T-helper 1 cell treated with Interleukin-12 subunit alpha and Interleukin-12 subunit beta and Interleukin-4 antibody, amounts not matched to agents 30 ng/mL and 1 ng/mL, for 36 hours (primary cell): ENCODE data around the gene DBF4B. TPM values are rescaled to one million over a fixed set of nuclear protein-coding genes. Genes with fewer than 3 reads are reported as not detected.

Source experiments
- intact Hi-C: fragments of 100-400 bp; cut with micrococcal nuclease; formaldehyde crosslinking; loops from one replicate; pipeline ENCODE4 v1.15.1; 2024
- total RNA-seq: library from RNA; stranded (reverse); gene quantifications from 2 replicates; pipeline ENCODE4 v1.2.3, GENCODE V29; 2022

DBF4B gene
- total RNA-seq, 1 donor from 2014 or later: 20.0 TPM

DNA sequence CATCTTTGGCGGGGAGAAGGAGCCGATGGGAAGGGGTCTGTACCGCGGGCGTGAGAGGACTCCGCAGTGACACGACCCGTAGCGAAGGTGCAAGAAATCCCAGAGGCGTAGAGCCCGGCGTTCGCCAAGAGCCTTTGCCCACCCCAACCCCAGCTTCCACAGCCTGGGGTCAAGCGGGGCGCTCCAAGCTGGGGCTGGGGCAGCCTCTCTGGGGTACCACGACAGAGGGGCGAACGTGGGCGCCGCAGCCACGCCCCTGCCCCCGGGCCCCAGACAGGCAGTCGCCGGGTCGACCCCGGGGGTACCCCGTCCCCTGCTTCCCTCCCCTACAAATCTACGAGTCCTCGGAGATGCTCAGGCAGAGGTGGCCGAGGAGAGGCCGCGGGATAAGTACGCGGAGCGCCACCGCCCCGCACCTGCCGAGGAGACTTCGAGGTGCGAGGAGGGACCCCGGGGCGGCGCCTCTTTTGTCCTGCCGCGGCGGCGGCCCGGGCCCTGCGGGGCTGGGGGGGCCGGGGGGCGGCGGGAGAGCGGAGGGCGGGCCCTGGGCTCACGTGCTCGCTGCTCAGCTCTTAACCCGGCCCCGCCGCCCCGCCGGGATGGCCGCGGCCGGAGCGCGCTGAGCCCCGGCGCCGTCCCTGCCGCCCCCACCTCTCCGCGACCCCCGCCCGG lies 50.1 kb downstream of the DBF4B start, which contains the start of gene ADAM11:
Gene ADAM11 (plus strand): TSS at position 575 of the 672 bp plus-strand sequence. CDS start 212 bp downstream, outside the sequence.
- intact Hi-C loops: no loop called here

DNA sequence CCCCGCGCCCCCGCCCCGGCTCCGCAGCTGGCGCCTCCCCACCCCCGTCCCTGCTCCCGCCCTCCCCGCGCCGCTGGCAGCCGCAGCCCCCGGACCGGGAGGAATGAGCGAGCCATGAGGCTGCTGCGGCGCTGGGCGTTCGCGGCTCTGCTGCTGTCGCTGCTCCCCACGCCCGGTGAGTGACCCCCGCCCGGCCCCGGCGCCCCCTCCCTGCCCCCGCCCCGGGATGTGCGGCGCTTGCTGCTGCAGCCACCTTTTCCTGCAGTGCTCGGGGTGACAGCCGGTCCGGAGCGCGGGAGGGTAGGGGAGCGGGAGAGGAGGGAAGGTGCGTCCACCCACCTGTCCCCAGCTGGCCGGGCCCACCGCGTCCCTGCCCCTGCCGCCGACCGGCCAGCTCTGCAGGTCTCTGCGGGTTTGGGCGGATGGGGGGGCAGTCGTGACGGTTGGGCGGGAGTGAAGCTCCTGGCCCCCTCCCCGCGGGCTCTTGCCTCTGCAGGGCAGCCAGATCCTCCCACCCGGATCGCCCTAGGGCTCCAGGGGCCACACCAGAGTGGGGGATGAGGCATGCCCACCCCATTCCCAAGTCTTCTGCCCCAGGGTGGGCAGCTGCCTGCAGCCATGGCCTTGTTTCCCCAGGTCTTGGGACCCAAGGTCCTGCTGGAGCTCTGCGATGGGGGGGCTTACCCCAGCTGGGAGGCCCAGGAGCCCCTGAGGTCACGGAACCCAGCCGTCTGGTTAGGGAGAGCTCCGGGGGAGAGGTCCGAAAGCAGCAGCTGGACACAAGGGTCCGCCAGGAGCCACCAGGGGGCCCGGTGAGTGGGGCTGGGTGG lies 50.8 kb downstream of the DBF4B start:
- intact Hi-C loops: no loop called here

DNA sequence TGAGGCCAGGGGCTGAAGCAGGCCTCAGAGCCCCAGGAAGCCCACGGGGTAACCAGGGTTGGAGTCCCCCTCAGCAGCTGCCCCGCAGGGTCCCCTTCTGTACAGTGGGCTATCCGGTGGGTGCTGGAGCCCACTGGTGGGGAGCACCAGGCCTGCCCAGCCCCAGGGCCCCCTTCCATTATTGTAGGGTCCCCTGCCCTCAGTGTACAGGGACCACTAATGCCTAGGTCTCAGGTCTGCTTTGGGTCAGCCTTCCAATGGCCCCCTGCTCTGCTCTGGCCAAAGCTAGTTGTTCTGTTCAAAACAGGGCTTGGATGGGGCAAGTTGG lies 51.4 kb downstream of the DBF4B start:
- intact Hi-C loops: no loop called here

DNA sequence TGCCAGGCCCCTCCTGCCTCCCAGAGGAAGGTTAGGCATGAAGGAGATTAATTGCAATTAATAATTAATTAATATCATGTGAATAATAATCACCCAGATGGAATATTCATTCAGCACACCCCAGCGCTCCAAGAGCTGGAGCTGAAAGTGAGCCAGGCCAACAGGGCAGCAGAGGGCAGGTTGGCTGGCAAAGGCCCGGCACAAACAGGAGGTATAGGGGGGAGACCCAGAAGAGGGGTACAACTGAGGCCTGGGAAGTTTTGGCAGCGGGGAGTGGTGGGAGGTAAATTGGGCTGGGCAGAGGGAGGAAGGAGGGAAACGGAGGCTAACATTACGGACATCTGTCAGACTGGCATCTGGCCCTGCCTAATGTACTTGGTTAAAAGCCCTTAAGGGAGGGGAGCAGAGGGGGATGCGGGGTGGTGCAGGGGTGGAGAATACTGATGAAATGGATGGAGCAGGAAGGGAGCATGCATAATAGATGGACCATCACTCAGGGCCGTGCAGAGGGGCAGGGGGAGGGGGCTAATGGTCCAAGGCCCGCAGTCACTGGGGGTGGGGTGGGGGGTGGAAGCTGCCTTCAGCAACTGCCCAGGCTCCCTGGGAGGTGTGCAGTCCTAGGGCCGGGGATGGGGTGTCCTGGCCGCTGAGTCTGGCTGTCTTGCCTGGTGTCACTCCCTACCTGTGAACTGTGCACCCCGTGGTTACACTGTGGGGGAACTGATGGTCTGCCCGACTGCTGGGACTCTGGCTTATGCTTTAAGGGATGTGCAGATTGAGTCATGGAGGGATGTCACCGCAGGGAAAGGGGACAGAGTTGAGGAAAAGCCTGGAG lies 52.2 kb downstream of the DBF4B start:
- intact Hi-C loops: no loop called here

DNA sequence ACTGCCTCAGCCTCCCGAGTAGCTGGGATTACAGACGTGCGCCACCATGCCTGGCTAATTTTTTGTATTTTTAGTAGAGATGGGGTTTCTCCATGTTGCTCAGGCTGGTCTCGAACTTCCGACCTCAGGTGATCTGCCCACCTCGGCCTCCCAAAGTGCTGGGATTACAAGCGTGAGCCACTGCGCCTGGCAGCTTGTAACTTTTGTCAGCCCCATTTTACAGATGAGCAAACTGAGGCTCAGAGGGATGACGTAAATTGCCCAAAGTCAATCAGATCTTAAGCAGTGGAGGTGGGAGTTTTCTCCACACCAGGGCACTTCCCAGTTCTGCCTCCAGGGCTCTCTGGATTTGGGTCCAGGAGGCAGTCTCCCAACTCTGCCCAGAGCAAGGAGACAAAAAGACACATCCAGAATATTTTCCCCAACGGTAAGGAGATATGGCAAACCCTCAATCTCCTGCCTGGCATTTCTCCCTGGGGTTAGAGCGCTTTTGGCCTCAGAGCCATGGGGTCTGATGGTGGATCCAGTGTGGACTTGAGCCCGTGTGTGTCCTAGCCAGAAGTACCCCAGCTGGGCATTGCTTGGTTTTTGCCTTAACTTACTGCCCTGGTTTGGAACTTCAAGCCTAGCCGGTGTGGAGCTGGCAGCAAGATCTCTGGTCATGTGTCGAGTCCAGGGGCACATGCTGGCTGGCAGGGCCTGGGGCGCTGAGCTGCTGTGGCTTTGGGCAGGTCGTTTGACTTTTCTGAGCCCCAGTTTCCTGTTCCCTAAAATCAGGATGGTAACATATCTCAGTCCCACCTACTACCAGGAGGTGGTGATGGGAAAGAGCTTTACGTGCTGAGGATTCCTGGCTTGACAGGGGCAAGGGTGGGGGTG lies 53.7 kb downstream of the DBF4B start:
- intact Hi-C loops: no loop called here

DNA sequence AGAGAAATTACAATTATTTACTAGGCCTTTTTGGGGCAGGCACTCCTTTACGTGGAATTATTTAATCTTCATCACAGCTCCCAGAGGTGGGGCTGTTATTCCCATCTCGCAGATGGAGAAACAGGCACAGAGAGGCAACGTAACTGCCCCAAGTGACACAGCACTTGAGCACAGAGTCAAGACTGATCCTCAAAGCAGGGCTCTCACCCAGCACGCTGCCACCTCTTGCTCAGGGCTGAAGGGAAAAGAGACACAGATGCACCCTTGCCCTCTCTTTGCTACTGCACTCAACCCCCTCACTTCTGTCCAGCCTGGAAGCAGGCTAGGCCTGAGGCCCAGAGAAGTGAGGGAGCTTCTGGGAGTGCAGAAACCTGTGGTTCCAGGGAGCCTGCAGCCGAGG lies 54.7 kb downstream of the DBF4B start:
- intact Hi-C loops: no loop called here

DNA sequence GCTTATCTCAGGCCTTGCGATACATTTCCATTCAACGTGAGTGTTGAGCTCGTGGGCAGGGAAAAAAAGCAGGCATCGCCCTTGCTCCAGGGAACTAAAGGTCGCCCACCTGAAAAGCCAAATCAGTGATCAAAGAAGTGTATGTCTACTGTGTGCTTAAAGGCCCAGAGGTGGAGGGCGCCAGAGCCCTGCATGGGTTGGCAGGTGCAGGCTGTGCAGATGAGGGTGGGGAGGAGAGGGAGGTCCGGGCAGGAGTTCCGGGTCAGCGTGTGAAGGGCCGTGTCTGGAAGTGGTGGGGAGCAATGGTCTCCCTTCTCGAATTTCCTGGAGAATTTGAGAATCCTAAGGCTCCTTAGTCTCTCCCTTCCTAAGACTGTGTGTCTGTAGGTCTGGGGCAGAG lies 57.5 kb downstream of the DBF4B start:
- intact Hi-C loops: no loop called here

DNA sequence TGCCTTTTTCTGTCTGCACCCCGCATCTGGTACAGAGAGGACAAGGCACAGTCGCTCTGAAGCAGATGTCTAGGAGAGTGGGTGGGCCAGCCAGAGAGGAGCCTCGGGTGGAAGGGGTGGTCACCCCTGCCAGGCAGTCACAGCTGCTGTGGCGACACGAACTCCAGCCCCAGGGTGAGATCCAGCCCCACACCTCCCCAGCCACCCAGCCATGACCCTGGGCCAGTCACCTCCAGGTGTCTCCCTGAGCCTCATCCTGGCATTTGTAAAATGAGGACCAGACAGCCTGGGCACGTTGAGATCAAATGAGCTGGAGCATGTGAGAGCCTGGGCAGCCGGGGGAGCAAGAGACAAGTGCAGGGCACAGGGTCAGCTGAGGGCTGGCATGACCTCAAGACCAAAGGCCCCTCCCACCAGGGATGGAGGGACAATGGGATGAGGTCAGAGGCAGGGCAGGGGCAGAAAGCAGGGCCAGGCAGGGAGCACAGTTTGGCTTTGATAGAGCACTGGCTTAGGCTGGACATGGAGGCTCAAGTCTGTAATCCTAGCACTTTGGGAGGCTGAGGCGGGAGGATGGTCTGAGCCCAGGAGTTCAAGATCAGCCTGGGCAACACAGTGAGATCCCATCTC lies 58.1 kb downstream of the DBF4B start:
- intact Hi-C loops: no loop called here

DNA sequence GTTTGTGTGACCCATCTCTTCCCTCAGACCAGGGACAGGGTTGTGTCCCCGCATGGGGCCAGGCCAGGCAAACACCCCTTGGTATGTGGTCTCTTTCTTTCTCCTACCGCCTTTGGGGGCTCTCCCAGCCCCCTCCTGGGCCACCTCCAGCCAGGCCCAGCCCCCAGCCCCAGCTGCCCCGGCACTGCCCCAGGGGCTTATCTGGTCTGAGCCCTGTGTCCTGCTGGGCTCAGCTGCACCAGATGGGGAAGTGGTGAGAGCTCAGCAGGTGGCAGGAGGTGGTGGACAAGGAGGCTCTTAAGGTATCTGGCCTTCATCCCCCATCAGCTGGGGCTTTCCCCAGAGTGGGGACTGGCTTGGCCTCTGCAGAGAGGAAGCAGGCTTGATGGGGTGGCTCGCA lies 59.0 kb downstream of the DBF4B start:
- intact Hi-C loops: no loop called here

DNA sequence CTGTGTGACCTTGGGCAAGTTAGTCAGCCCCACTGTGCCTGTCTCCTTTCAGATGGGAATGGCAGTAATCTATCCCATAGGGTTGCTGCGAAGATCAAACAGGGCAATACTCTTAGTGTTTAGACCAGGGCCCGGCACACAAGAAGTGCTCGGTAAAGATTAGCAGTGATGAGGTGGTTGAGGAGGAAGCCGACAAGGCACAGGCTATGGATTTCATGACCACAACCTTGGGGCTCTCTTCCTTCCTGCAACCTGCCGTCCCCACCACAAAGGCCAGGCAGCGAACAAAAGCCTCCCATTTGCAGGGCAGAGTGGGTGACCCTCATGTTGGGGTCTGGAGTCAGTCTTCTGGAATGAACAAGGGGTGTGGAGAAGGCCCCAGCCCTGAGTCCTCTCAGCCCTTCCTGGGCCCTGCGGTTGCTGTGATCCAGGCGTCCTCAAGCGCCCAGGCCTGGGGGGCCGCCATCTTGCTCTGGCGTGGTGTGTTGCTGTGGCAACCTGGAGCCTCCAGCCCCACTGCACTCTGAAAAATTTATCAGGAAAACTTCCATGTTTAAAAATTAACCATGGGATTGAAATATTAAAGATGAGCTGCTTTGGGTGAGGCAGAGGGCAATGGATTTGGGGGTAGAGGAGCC lies 60.2 kb downstream of the DBF4B start:
- intact Hi-C loops: no loop called here

DNA sequence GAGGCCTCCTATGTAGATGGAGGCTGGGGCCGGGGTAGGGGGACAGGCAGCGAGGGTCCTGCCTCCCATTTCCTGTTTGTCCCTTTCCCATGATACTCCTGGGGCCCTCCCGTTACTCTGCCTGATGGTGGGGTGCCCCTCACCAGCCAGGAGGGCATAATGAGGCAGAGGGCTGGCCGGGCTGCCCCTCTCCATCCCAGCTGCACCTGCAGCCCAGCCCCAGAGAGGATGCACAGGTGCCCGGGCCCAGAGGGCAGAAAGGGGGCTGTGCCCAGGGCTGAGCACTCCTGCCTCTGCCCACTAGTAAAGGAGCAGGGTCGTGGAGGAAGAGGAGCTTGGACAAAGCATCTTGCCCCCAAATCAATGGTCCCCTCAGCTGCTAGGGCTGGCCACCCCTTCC lies 60.8 kb downstream of the DBF4B start:
- intact Hi-C loops: no loop called here

DNA sequence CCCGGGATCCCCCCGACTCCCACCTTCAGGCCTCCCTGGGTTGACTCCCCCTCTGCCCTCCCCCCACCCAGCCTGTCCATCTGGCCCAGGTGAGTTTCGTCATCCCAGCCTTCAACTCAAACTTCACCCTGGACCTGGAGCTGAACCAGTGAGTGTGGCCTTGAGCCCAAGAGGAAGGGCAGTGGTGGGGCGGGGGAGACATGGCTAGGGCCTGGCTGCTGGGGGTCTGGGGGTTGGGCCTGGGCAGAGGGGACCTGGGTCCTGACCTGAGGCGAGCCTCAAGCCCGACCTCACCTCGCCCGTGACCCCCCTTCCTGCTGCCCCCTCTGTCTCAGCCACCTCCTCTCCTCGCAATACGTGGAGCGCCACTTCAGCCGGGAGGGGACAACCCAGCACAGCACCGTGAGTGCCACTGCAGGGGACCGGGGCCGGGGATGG lies 61.2 kb downstream of the DBF4B start:
- intact Hi-C loops: no loop called here

DNA sequence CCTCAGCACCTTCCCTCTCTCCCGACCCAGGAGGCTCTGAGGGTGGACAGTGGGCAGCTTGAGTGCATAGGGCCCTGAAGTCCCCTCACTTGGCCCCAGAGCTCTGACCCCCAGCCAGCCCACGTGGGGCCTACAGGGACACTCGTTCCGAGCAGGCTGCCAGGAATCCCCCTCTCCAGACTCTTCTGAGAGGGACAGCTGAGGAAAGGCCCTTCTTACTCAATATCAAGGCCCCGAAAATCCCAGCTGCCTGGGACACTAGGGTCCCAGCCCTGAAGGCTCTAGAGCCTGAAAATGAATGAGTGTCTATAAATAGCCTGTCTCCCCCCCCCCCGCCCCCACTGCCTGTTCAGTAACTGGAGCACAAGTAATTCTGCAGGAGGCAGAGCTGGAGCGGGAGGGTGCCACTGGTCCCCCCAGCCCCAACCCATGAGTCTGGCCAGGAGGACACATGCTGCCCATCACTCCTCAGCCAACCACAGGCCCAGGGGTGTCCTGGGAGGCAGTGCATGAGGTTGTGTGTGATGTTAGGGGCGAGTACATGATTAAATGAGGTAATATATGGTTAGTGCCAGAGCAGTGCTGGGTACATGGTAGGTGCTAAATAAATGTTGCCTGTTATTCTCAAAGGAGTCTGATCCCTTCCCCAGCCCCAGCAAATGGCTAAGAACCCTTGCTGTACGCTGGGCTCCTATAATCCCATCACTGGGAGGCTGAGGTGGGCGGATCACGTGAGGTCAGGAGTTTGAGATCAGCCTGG lies 61.9 kb downstream of the DBF4B start:
- intact Hi-C loops: no loop called here

DNA sequence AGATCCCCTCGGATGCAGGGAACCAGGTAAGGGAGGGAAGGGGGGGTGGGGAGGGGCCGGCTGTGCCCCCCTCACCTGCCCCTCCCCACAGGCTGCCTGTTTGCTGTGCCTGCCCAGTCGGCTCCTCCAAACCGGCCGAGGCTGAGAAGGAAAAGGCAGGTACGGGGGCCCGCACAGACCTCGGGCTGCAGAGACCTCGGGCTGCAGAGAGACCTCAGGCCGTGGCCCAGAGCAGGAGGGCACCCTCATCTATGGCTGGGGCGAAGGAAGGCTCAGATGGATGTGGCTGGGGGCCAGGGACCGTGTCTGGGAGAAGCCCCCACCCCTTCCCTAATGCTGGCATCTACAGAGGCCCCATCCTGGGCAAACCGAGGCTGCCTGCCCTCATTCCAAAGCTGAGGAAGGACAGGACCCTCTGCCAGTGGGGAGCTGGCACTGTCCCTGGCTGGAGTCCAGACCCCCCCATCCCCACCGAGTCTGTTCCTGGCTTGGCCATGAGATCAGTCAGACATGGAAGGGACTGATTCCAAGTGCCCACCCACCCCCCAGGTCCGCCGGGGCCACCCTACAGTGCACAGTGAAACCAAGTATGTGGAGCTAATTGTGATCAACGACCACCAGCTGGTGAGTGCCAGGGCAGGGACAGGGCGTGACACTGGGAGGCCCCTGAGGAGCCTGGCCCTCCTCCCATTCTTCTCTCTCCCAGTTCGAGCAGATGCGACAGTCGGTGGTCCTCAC lies 64.0 kb downstream of the DBF4B start:
- intact Hi-C loops: no loop called here

DNA sequence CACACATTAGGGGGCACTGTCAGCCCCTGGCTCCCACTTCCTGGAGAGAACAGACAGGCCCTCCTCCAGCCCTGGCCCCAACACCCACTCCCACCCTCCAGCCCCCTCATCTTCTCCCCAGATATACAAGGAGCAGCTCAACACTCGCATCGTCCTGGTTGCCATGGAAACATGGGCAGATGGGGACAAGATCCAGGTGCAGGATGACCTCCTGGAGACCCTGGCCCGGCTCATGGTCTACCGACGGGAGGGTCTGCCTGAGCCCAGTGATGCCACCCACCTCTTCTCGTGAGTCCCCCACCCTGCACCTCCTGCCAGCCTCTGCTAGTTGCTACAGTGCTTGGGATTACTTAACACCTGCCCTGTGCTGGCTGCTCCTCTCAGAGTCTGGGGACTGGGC lies 64.7 kb downstream of the DBF4B start:
- intact Hi-C loops: no loop called here

DNA sequence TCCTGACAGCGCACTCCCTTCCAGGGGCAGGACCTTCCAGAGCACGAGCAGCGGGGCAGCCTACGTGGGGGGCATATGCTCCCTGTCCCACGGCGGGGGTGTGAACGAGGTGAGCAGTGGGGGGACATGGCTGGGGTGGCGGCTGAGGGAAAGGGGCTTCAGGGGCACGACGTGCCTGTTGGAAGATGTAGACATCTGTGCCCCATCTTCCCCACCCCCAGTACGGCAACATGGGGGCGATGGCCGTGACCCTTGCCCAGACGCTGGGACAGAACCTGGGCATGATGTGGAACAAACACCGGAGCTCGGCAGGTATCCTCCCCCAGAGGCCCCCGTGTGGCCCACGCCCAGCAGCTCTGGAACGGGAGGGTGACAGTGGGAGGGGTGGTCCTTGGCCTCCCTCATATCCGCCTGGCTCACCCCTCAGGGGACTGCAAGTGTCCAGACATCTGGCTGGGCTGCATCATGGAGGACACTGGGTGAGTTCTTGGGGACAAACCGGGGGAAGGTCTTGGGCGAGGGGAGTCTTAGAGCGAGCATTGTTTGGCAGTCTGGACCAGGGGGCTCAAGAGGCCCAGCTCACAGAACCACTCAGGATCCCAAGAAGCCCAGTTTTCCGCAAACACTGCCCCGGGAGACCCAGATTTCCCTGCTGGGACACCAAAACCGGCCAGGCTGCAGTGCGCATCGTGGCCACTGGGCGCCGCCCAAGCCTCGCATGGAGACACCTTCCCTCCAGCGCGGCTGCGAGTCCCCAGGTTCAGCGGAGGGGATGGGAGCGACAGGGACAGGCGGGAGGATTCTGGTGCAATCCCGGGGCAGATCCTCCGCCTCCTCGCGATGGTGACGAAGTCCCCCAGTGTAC lies 66.0 kb downstream of the DBF4B start:
- intact Hi-C loops: loop anchor here (1.0 to 5.0 kb wide), 15 partner anchors 54 to 588 kb away; partner anchors contain the start of genes C1QL1, DBF4B, DCAKD and EFTUD2

DNA sequence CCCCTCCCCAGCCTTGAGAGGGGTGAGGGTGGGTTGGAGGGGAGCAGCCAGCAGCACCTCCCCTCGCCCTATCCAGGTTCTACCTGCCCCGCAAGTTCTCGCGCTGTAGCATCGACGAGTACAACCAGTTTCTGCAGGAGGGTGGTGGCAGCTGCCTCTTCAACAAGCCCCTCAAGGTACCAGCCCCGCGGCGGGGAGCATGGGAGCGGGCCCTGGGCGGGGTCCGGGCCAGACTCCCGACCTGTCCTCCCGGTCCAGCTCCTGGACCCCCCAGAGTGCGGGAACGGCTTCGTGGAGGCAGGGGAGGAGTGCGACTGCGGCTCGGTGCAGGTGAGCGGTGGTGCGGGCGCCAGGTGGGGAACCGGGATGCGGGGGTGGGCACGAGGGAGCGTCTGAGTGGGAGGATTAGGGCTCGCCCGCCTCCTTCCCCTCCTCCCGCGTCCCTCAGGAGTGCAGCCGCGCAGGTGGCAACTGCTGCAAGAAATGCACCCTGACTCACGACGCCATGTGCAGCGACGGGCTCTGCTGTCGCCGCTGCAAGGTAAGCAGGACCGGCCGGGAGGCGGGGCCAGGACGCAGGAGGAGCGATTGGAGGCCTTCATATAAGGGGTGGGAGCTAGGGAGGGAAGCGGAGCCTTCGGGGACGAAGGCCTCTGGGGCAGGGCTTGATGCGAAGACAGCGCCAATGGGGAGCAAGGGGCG lies 66.8 kb downstream of the DBF4B start:
- intact Hi-C loops: loop anchor here (1.0 to 5.0 kb wide), 15 partner anchors 53 to 589 kb away; partner anchors contain the start of genes C1QL1, DBF4B, DCAKD and EFTUD2
